ENCODE measurements around the gene GPATCH4. TPM values are rescaled to one million over a fixed set of nuclear protein-coding genes. Genes with fewer than 3 reads are reported as not detected.
"Not testable (repeated sequence)": the region's sequence is repeated elsewhere in the genome, so short reads cannot be mapped to it uniquely, and the experiment has no call there.

GPATCH4 gene
- total RNA-seq, 1 experiment from 2014 or later: 33.6 TPM

GRCh38 chr1:156631152-156631551, 29.9 kb upstream of the GPATCH4 start:
- DNase-seq (ENCODE audit: low read depth); in situ Hi-C loops (cut with HindIII; ENCODE audit: low pct_unique_long_range_greater_than_20kb, low sequenced_read_pairs): not testable (repeated sequence)

GRCh38 chr1:156629823-156630449, 28.7 kb upstream of the GPATCH4 start:
- in situ Hi-C loops (cut with HindIII; ENCODE audit: low pct_unique_long_range_greater_than_20kb, low sequenced_read_pairs): no loop called here
- no peak for DNase-seq (ENCODE audit: low read depth)

GRCh38 chr1:156627313-156627880, 26.1 kb upstream of the GPATCH4 start:
- DNase-seq (ENCODE audit: low read depth): peak; percentile 50
- in situ Hi-C loops (cut with HindIII; ENCODE audit: low pct_unique_long_range_greater_than_20kb, low sequenced_read_pairs): no loop called here

- in situ Hi-C loops (cut with HindIII; ENCODE audit: low pct_unique_long_range_greater_than_20kb, low sequenced_read_pairs): no loop called here
- DNase-seq (ENCODE audit: low read depth): no peak
Measured at GRCh38 chr1:156626079-156626438, 24.8 kb upstream of the GPATCH4 start.

GRCh38 chr1:156625436-156626078, 24.3 kb upstream of the GPATCH4 start:
- DNase-seq (ENCODE audit: low read depth): no peak
- in situ Hi-C loops (cut with HindIII; ENCODE audit: low pct_unique_long_range_greater_than_20kb, low sequenced_read_pairs): no loop called here

GRCh38 chr1:156624814-156625435, 23.6 kb upstream of the GPATCH4 start:
- DNase-seq (ENCODE audit: low read depth): no peak
- in situ Hi-C loops (cut with HindIII; ENCODE audit: low pct_unique_long_range_greater_than_20kb, low sequenced_read_pairs): no loop called here

GRCh38 chr1:156623946-156624813, 22.9 kb upstream of the GPATCH4 start:
- peak; percentile 35 for DNase-seq (ENCODE audit: low read depth)
- in situ Hi-C loops (cut with HindIII; ENCODE audit: low pct_unique_long_range_greater_than_20kb, low sequenced_read_pairs): no loop called here

- in situ Hi-C loops (cut with HindIII; ENCODE audit: low pct_unique_long_range_greater_than_20kb, low sequenced_read_pairs): no loop called here
- no peak for DNase-seq (ENCODE audit: low read depth)
Measured at GRCh38 chr1:156622581-156623297, 21.5 kb upstream of the GPATCH4 start.

- no peak for DNase-seq (ENCODE audit: low read depth)
- in situ Hi-C loops (cut with HindIII; ENCODE audit: low pct_unique_long_range_greater_than_20kb, low sequenced_read_pairs): no loop called here
Measured at GRCh38 chr1:156619582-156619955, 18.3 kb upstream of the GPATCH4 start.

- in situ Hi-C loops (cut with HindIII; ENCODE audit: low pct_unique_long_range_greater_than_20kb, low sequenced_read_pairs): no loop called here
- DNase-seq (ENCODE audit: low read depth): no peak
Measured at GRCh38 chr1:156618853-156619581, 17.7 kb upstream of the GPATCH4 start, which contains the start of gene HAPLN2. Gene HAPLN2, plus strand, starts transcription at chr1:156619415. Its CDS starts 4,076 bp downstream, at chr1:156623491.

GRCh38 chr1:156616463-156616862, 15.2 kb upstream of the GPATCH4 start:
- in situ Hi-C loops (cut with HindIII; ENCODE audit: low pct_unique_long_range_greater_than_20kb, low sequenced_read_pairs): no loop called here
- DNase-seq (ENCODE audit: low read depth): peak; percentile 54

- in situ Hi-C loops (cut with HindIII; ENCODE audit: low pct_unique_long_range_greater_than_20kb, low sequenced_read_pairs): no loop called here
Measured at GRCh38 chr1:156615946-156616345, 14.7 kb upstream of the GPATCH4 start.

GRCh38 chr1:156612666-156613065, 11.4 kb upstream of the GPATCH4 start:
- in situ Hi-C loops (cut with HindIII; ENCODE audit: low pct_unique_long_range_greater_than_20kb, low sequenced_read_pairs): no loop called here
- no peak for DNase-seq (ENCODE audit: low read depth)

More at GRCh38 chr1:156615946-156616345, 14.7 kb upstream of the GPATCH4 start:
- DNase-seq (ENCODE audit: low read depth): no peak

GRCh38 chr1:156610072-156610471, 8.8 kb upstream of the GPATCH4 start:
- in situ Hi-C loops (cut with HindIII; ENCODE audit: low pct_unique_long_range_greater_than_20kb, low sequenced_read_pairs); DNase-seq (ENCODE audit: low read depth): not testable (repeated sequence)

GRCh38 chr1:156608981-156609380, 7.7 kb upstream of the GPATCH4 start:
- no peak for DNase-seq (ENCODE audit: low read depth)
- in situ Hi-C loops (cut with HindIII; ENCODE audit: low pct_unique_long_range_greater_than_20kb, low sequenced_read_pairs): no loop called here

GRCh38 chr1:156608036-156608674, 6.9 kb upstream of the GPATCH4 start:
- peak; percentile 48 for DNase-seq (ENCODE audit: low read depth)
- in situ Hi-C loops (cut with HindIII; ENCODE audit: low pct_unique_long_range_greater_than_20kb, low sequenced_read_pairs): no loop called here

- DNase-seq (ENCODE audit: low read depth); in situ Hi-C loops (cut with HindIII; ENCODE audit: low pct_unique_long_range_greater_than_20kb, low sequenced_read_pairs): not testable (repeated sequence)
Measured at GRCh38 chr1:156607344-156607743, 6.1 kb upstream of the GPATCH4 start.
